HFF-Myc (cell line): ENCODE data around the gene ZBTB21.

ENCODE experiments used
- DNase-seq: peaks from one replicate; pipeline ENCODE4 v3.0.0-alpha.2; 2011; ENCODE audit warnings: low read depth; ENCODE audit errors: extremely low read depth
- H3K4me3 ChIP-seq: replicated peaks from 2 replicates; pipeline ENCODE4 v1.5.1; 2011; ENCODE audit warnings: low read depth, mild to moderate bottlenecking, control low read depth, low read length
- TF ChIP-seq, protein P1 (sequence below): IDR thresholded peaks from 2 replicates; pipeline ENCODE4 v1.5.1; 2012; ENCODE audit warnings: mild to moderate bottlenecking, low read depth, low read length, control low read depth; ENCODE audit errors: missing control alignments

Gene ZBTB21

GRCh38 chr21:42007356-42007940 is 2.7 kb downstream of the ZBTB21 start:
- DNase-seq: no peak
- TF ChIP-seq, protein P1, sequence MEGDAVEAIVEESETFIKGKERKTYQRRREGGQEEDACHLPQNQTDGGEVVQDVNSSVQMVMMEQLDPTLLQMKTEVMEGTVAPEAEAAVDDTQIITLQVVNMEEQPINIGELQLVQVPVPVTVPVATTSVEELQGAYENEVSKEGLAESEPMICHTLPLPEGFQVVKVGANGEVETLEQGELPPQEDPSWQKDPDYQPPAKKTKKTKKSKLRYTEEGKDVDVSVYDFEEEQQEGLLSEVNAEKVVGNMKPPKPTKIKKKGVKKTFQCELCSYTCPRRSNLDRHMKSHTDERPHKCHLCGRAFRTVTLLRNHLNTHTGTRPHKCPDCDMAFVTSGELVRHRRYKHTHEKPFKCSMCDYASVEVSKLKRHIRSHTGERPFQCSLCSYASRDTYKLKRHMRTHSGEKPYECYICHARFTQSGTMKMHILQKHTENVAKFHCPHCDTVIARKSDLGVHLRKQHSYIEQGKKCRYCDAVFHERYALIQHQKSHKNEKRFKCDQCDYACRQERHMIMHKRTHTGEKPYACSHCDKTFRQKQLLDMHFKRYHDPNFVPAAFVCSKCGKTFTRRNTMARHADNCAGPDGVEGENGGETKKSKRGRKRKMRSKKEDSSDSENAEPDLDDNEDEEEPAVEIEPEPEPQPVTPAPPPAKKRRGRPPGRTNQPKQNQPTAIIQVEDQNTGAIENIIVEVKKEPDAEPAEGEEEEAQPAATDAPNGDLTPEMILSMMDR: no peak
- H3K4me3 ChIP-seq: no peak overlapping the region

DNA sequence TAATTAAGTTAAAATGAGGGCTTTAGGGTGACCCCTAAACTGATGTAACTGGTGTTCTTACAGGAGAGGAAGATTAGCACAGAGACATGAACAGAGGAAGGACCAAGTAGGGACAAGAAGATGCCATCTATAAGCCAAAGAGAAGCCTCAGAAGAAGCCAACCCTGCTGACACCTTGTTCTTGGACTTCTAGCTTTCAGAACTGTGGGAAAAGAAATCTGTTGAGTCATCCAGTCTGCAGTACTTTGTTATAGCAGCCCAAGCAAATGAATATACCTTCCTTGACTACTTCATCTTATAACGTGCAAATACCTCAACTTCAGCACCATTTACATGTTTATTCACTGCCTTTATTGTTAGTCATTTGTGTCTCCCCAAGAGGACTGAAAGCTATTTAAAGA is 3.4 kb downstream of the ZBTB21 start:
- no peak overlapping the region for H3K4me3 ChIP-seq
- TF ChIP-seq, protein P1: no peak
- DNase-seq: no peak

DNA sequence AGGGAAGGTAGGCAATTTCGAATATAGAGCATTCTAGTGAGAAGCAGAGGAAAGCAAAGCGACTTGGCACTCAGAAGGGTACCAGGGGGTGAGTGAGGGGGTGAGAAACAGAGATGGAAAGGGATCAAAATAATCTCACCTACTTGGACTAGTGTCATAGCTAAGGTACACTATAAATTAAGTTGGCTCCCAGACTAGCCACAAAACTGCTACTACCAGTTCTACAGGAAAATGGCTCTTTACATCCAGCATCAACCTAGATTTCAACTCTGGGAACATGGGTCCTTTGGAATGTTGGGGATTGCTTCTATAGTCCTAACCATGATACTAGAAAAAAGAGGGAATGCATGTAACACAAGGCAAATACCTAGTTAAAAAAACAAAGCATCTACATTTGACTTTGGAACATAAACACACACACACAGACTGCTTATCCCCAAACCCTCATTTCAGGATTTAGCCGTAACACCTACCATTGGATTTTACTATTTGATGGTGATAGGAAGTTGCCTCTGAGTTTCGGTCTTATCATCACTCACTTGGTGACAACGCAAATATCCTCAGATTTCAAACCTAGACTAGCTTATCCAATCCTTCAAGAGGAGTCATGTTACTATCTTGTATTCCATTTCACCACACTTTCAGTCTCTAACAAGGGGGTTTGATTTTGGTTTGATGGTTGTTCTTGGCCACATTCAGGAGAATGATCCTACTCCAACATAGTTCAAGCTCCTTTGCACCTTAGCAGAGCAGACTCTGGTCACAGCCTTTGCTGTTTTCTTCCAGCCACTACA is 5.6 kb downstream of the ZBTB21 start:
- no peak for DNase-seq
- TF ChIP-seq, protein P1: no peak
- H3K4me3 ChIP-seq: no peak overlapping the region

- no peak overlapping the region for H3K4me3 ChIP-seq
- no peak for DNase-seq
- TF ChIP-seq, protein P1: no peak
These were observed 7.1 kb downstream of the ZBTB21 start for GRCh38 chr21:42003051-42003461.

DNA sequence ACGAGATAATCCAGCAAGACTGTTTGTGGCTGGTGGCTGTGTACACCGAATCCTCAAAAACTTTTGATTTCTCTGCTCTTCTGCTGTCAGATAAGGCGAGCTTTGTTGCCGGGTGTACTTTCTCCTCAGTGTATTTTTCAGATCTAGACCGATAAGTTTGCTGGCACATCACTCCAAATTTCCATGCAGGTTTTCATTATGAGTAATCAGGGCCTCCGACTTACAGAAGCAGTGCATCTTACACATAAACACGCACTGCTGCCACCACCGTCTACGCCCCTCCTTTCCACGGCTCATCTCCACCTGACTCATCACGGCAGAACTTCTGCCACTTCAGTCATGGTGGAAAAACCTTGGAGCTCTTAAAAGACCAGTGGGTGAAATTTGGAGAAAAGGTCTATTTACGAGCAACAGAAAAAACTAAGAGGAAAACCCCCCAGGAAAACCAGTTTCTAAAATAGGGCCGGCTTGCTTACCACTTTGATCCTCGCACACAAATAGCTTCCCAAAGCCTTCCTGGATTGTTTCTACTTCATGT is 7.7 kb downstream of the ZBTB21 start:
- no peak overlapping the region for H3K4me3 ChIP-seq
- DNase-seq: peak; percentile 52
- TF ChIP-seq, protein P1: no peak

DNA sequence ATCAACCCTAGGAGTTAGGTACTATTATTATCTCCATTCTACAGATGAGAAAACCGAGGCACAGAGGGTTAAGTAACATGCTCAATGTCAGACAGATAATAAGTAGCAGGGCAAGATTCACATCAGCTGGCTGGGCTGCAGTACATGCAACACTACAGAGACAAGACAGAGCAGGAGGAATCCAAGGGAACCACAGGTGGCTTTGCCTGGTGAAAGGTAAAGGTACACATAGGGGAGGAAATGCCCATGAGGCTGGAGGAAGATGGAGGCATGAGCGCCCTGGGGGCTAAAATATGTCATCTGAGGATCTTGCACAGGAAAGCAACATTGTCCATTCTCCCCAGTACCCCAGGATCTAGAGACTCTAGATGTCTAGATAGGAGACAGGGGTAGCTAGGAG is 8.4 kb downstream of the ZBTB21 start:
- DNase-seq: no peak
- TF ChIP-seq, protein P1: no peak
- no peak overlapping the region for H3K4me3 ChIP-seq
